Caco-2 (cell line): Measurements from ENCODE around the gene FHDC1. TPM values are rescaled to one million over a fixed set of nuclear protein-coding genes. Genes with fewer than 3 reads are reported as not detected.

Experiments
- BruUV-seq: library from RNA; stranded (reverse); fragments of 400-500 nt; replicated peaks from 2 replicates; lab custom pipeline; 2021; lab: Mats Ljungman, UMichigan
- CTCF ChIA-PET: fragments of 300-600 bp; sonication (Branson Sonifier 250); formaldehyde crosslinking; loops from one replicate; lab custom pipeline; 2022; ENCODE audit warnings: antibody characterized with exemption; lab: Charles Lee
- POLR2A ChIA-PET: fragments of 300-600 bp; sonication (Branson Sonifier 250); formaldehyde crosslinking; loops from one replicate; lab custom pipeline; 2022; ENCODE audit warnings: antibody characterized with exemption; lab: Charles Lee
- DNase-seq, 2 experiments: peaks; one replicate each; pipeline versions ENCODE4 v3.0.0 to v3.0.0-alpha.2; 2020 to 2022
- H3K27me3 ChIP-seq: replicated peaks from 2 replicates; pipeline ENCODE4 v1.6.0; 2011; ENCODE audit warnings: low read length; ENCODE audit not compliant: control insufficient read depth, insufficient read depth
- H3K36me3 ChIP-seq: 2 replicates; pipeline ENCODE4 v1.5.1; 2011; ENCODE audit warnings: low read length; ENCODE audit not compliant: control insufficient read depth, insufficient read depth
- H3K4me1 ChIP-seq: fragments of 250-450 bp; sonication (Bioruptor Pico); 2 replicates; pipeline ENCODE4 v1.5.1; 2020; ENCODE audit warnings: mild to moderate bottlenecking
- H3K4me3 ChIP-seq: 2 replicates; pipeline ENCODE4 v1.5.1; 2011; ENCODE audit warnings: low read depth, mild to moderate bottlenecking, control low read depth, low read length
- H3K9me3 ChIP-seq: fragments of 250-450 bp; sonication (Bioruptor Pico); 2 replicates; pipeline ENCODE4 v1.5.1; 2020; ENCODE audit warnings: mild to moderate bottlenecking, moderate library complexity
- H3K27ac Mint-ChIP-seq: one replicate; pipeline ENCODE4 v1.8.0; 2022; ENCODE audit warnings: mixed read lengths; ENCODE audit not compliant: unreplicated experiment
- H3K27me3 Mint-ChIP-seq: one replicate; pipeline ENCODE4 v1.8.0; 2022; ENCODE audit warnings: mixed read lengths; ENCODE audit not compliant: insufficient read depth, unreplicated experiment
- H3K36me3 Mint-ChIP-seq: one replicate; pipeline ENCODE4 v1.8.0; 2022; ENCODE audit warnings: mild to moderate bottlenecking, mixed read lengths; ENCODE audit not compliant: insufficient read depth, unreplicated experiment
- H3K4me1 Mint-ChIP-seq: one replicate; pipeline ENCODE4 v1.8.0; 2022; ENCODE audit warnings: low read depth, mixed read lengths; ENCODE audit not compliant: unreplicated experiment
- H3K4me3 Mint-ChIP-seq: one replicate; pipeline ENCODE4 v1.8.0; 2022; ENCODE audit warnings: mild to moderate bottlenecking, moderate library complexity, mixed read lengths; ENCODE audit not compliant: unreplicated experiment
- H3K9me3 Mint-ChIP-seq: one replicate; pipeline ENCODE4 v1.8.0; 2022; ENCODE audit warnings: mixed read lengths; ENCODE audit not compliant: unreplicated experiment
- CTCF ChIP-seq, 2 experiments: fragments of 200-600 bp in 1 of 2; IDR thresholded peaks; 1 replicate in 1 of 2; 2 replicates in 1 of 2; pipeline versions ENCODE4 v1.5.1 to v1.8.0; 2011 to 2022; ENCODE audit warnings: antibody characterized with exemption in 1 of 2, control low read depth in 1 of 2, inconsistent platforms in 1 of 2, low read depth in 1 of 2, low read length in 1 of 2, mild to moderate bottlenecking in 1 of 2, moderate library complexity in 1 of 2; ENCODE audit not compliant: insufficient read depth in 1 of 2, severe bottlenecking in 1 of 2, unreplicated experiment in 1 of 2
- intact Hi-C: fragments of 100-400 bp; cut with micrococcal nuclease; formaldehyde crosslinking; loops from one replicate; pipeline ENCODE4 v1.10.0; 2022; ENCODE audit not compliant: unreplicated experiment
- total RNA-seq: library from RNA; stranded (reverse); gene quantifications from 2 replicates; pipeline ENCODE4 v1.2.3, GENCODE V29; 2022

The FHDC1 gene
- total RNA-seq, 1 experiment from 2014 or later: 1.4 TPM

DNA sequence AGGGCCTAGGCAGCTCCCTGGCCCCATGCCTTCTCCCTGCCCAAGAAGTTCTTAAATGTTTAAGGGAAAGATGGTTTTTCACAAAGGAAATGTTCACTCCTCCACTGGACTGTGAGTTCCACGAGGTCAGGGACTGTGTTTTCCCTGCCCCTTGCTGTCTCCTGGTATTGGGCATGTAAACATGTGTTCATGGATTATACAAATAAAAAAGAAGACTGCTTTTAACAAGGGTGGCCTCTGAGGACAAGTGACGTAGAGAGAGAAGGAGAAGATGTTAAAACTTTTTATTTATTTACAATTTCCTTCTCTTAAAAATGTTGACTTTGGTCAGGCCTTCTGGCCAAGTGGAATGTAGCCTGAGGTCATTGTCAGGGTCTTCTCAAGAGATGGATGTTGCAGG is 66.0 kb downstream of the FHDC1 start:
- no TSS peak for BruUV-seq
- DNase-seq: no peak
- no peaks in the 10 kb centered on the region for H3K27me3 Mint-ChIP-seq
- H3K4me1 ChIP-seq: no peaks in the 10 kb centered on the region
- intact Hi-C loops: no loop called here
- no peak overlapping the region for H3K4me3 Mint-ChIP-seq
- H3K9me3 ChIP-seq: no peaks in the 10 kb centered on the region
- ChIA-PET CTCF (no interaction called here), POLR2A (no interaction called here)
- H3K36me3 Mint-ChIP-seq: no peaks in the 10 kb centered on the region
- H3K9me3 Mint-ChIP-seq: no peaks in the 10 kb centered on the region
- H3K27ac Mint-ChIP-seq: no peak overlapping the region
- no peak overlapping the region for H3K4me3 ChIP-seq
- H3K4me1 Mint-ChIP-seq: no peaks in the 10 kb centered on the region
- TF ChIP-seq CTCF (IDR thresholded peaks at IDR 0.05; ENCODE audit: insufficient read depth in 1 of 2, low read depth in 1 of 2, low read length in 1 of 2, severe bottlenecking in 1 of 2, unreplicated experiment in 1 of 2): no peak
- no peaks in the 10 kb centered on the region for H3K36me3 ChIP-seq
- H3K27me3 ChIP-seq: no peaks in the 10 kb centered on the region

GRCh38 chr4:153004081-153004850 is 68.1 kb downstream of the FHDC1 start:
- no peaks in the 10 kb centered on the region for H3K36me3 ChIP-seq
- BruUV-seq: no TSS peak
- H3K36me3 Mint-ChIP-seq: no peaks in the 10 kb centered on the region
- H3K27ac Mint-ChIP-seq: no peak overlapping the region
- no peaks in the 10 kb centered on the region for H3K9me3 Mint-ChIP-seq
- H3K4me3 Mint-ChIP-seq: no peak overlapping the region
- H3K27me3 Mint-ChIP-seq: no peaks in the 10 kb centered on the region
- no peak overlapping the region for H3K4me3 ChIP-seq
- no peak for DNase-seq
- no peaks in the 10 kb centered on the region for H3K9me3 ChIP-seq
- POLR2A ChIA-PET: no interaction called here
- no peaks in the 10 kb centered on the region for H3K4me1 Mint-ChIP-seq
- H3K27me3 ChIP-seq: no peaks in the 10 kb centered on the region
- intact Hi-C loops: no loop called here
- no peaks in the 10 kb centered on the region for H3K4me1 ChIP-seq
- CTCF ChIA-PET: no interaction called here
- TF ChIP-seq CTCF (IDR thresholded peaks at IDR 0.05; ENCODE audit: insufficient read depth in 1 of 2, low read depth in 1 of 2, low read length in 1 of 2, severe bottlenecking in 1 of 2, unreplicated experiment in 1 of 2): no peak

GRCh38 chr4:153005899-153006381 is 69.8 kb downstream of the FHDC1 start:
- Mint-ChIP-seq H3K9me3 (no peaks in the 10 kb centered on the region), H3K27ac (no peak overlapping the region), H3K36me3 (no peaks in the 10 kb centered on the region), H3K4me1 (no peaks in the 10 kb centered on the region), H3K27me3 (no peaks in the 10 kb centered on the region), H3K4me3 (no peak overlapping the region)
- intact Hi-C loops: no loop called here
- H3K4me1 ChIP-seq: no peaks in the 10 kb centered on the region
- no peaks in the 10 kb centered on the region for H3K36me3 ChIP-seq
- CTCF ChIA-PET: no interaction called here
- no peaks in the 10 kb centered on the region for H3K9me3 ChIP-seq
- no peak overlapping the region for H3K4me3 ChIP-seq
- no peaks in the 10 kb centered on the region for H3K27me3 ChIP-seq
- TF ChIP-seq CTCF (IDR thresholded peaks at IDR 0.05; ENCODE audit: insufficient read depth in 1 of 2, low read depth in 1 of 2, low read length in 1 of 2, severe bottlenecking in 1 of 2, unreplicated experiment in 1 of 2): no peak
- BruUV-seq: no TSS peak
- POLR2A ChIA-PET: no interaction called here
- no peak for DNase-seq
